ENCODE results near the gene SH3YL1. TPM values are rescaled to one million over a fixed set of nuclear protein-coding genes. Genes with fewer than 3 reads are reported as not detected.

The SH3YL1 gene
- total and polyA plus RNA-seq, 4 donors: 35.1 to 121 (median 54.3) TPM

GRCh38 chr2:231521-232185 lies 32.2 kb downstream of the SH3YL1 start:
- no peak for ATAC-seq (ENCODE audit: insufficient read depth, low FRiP score)
- 77 to 86% methylated on average over 9 of the region's 9 CpGs for WGBS, 2 donors

GRCh38 chr2:228518-229278 lies 35.1 kb downstream of the SH3YL1 start:
- Histone ChIP-seq H3K9ac (ENCODE audit: insufficient read depth in 1 of 2, low read length in 2 of 2) (no peak overlapping the region), H3K4me1 (ENCODE audit: control insufficient read depth in 5 of 5, insufficient read depth in 5 of 5, low read length in 5 of 5) (no peaks in the 10 kb centered on the region), H3K27me3 (ENCODE audit: control insufficient read depth in 3 of 3, insufficient read depth in 3 of 3, low read length in 2 of 3) (no peaks in the 10 kb centered on the region), H3K27ac (ENCODE audit: low read depth in 1 of 2, low read length in 1 of 2) (no peak overlapping the region), H3K36me3 (ENCODE audit: control insufficient read depth in 4 of 4, insufficient read depth in 4 of 4, low read length in 4 of 4) (peaks cover 12 to 33% (median 18%) of the 10 kb centered on the region in 4 donors), H3K4me3 (no peak overlapping the region), H3K9me3 (ENCODE audit: control insufficient read depth in 4 of 4, insufficient read depth in 3 of 4, low read length in 3 of 4) (no peaks in the 10 kb centered on the region)
- ATAC-seq (ENCODE audit: insufficient read depth, low FRiP score): no peak
- DNase-seq: no peak
- WGBS, 2 donors: 93 to 96% methylated on average over 8 of the region's 8 CpGs
- TF ChIP-seq CTCF (IDR thresholded peaks at IDR 0.05; ENCODE audit: control extremely low read depth, extremely low read depth): no peak

More at GRCh38 chr2:231521-232185, 32.2 kb downstream of the SH3YL1 start:
- DNase-seq: no peak
- Histone ChIP-seq H3K4me3 (no peak overlapping the region), H3K27ac (ENCODE audit: low read depth in 1 of 2, low read length in 1 of 2) (no peak overlapping the region), H3K27me3 (ENCODE audit: control insufficient read depth in 3 of 3, insufficient read depth in 3 of 3, low read length in 2 of 3) (no peaks in the 10 kb centered on the region), H3K4me1 (ENCODE audit: control insufficient read depth in 5 of 5, insufficient read depth in 5 of 5, low read length in 5 of 5) (peaks cover 0 to 2% (median 0%) of the 10 kb centered on the region in 5 donors), H3K9me3 (ENCODE audit: control insufficient read depth in 4 of 4, insufficient read depth in 3 of 4, low read length in 3 of 4) (no peaks in the 10 kb centered on the region), H3K36me3 (ENCODE audit: control insufficient read depth in 4 of 4, insufficient read depth in 4 of 4, low read length in 4 of 4) (peaks cover 3 to 23% (median 12%) of the 10 kb centered on the region in 4 donors), H3K9ac (ENCODE audit: insufficient read depth in 1 of 2, low read length in 2 of 2) (no peak overlapping the region)
- no peak for TF ChIP-seq CTCF (IDR thresholded peaks at IDR 0.05; ENCODE audit: control extremely low read depth, extremely low read depth)

- Histone ChIP-seq H3K9ac (ENCODE audit: insufficient read depth in 1 of 2, low read length in 2 of 2) (no peak overlapping the region), H3K4me3 (no peak overlapping the region), H3K4me1 (ENCODE audit: control insufficient read depth in 5 of 5, insufficient read depth in 5 of 5, low read length in 5 of 5) (no peaks in the 10 kb centered on the region), H3K9me3 (ENCODE audit: control insufficient read depth in 4 of 4, insufficient read depth in 3 of 4, low read length in 3 of 4) (no peaks in the 10 kb centered on the region), H3K27ac (ENCODE audit: low read depth in 1 of 2, low read length in 1 of 2) (no peak overlapping the region), H3K27me3 (ENCODE audit: control insufficient read depth in 3 of 3, insufficient read depth in 3 of 3, low read length in 2 of 3) (no peaks in the 10 kb centered on the region), H3K36me3 (ENCODE audit: control insufficient read depth in 4 of 4, insufficient read depth in 4 of 4, low read length in 4 of 4) (peaks cover 12 to 36% (median 21%) of the 10 kb centered on the region in 4 donors)
- ATAC-seq (ENCODE audit: insufficient read depth, low FRiP score) (no peak), DNase-seq (no peak)
- no peak for TF ChIP-seq CTCF (IDR thresholded peaks at IDR 0.05; ENCODE audit: control extremely low read depth, extremely low read depth)
- WGBS, 2 donors: 92 to 93% methylated on average over 9 of the region's 9 CpGs
Measured at GRCh38 chr2:228115-228514, 35.7 kb downstream of the SH3YL1 start.

All from lung (tissue), 12 donors.